ENCODE data around the gene GCKR. TPM values are rescaled to one million over a fixed set of nuclear protein-coding genes. Genes with fewer than 3 reads are reported as not detected.
A peak's percentile ranks its signal among the peaks of the same experiment; 100 is the strongest.

GCKR gene
- total RNA-seq, 1 experiment from 2014 or later: 17.8 TPM

- peaks cover 7% of the 10 kb centered on the region for H3K4me1 Mint-ChIP-seq (ENCODE audit: low read depth, unreplicated experiment)
- no peaks in the 10 kb centered on the region for H3K27me3 Mint-ChIP-seq (ENCODE audit: unreplicated experiment)
- peaks cover 14% of the 10 kb centered on the region for H3K36me3 Mint-ChIP-seq (ENCODE audit: insufficient read depth, unreplicated experiment)
- TF ChIP-seq CTCF (IDR thresholded peaks at IDR 0.05; ENCODE audit: unreplicated experiment): no peak
- TSS peak; percentile 25 for BruUV-seq (replicated peaks)
- intact Hi-C loops (cut with micrococcal nuclease; ENCODE audit: unreplicated experiment): no loop called here
- DNase-seq: peak; percentile 14
- peak overlapping the region; percentile 80 for H3K4me3 Mint-ChIP-seq (ENCODE audit: low read depth, unreplicated experiment)
- H3K9me3 Mint-ChIP-seq (ENCODE audit: low read depth, unreplicated experiment): no peaks in the 10 kb centered on the region
- peak overlapping the region; percentile 85 for H3K27ac Mint-ChIP-seq (ENCODE audit: unreplicated experiment)
- CTCF ChIA-PET: no interaction called here
Observed at GRCh38 chr2:27489118-27489497, 7.5 kb upstream of the GCKR start.

GRCh38 chr2:27489498-27490397 is 6.9 kb upstream of the GCKR start, which contains the start of gene IFT172:
Gene IFT172, minus strand, starts transcription at chr2:27489743. Its CDS starts 90 bp downstream, at chr2:27489653.
- TSS peak; percentile 68 for BruUV-seq (replicated peaks)
- intact Hi-C loops (cut with micrococcal nuclease; ENCODE audit: unreplicated experiment): loop anchor here (10.0 kb wide), 1 partner anchor 135 kb away; the partner anchor contains the start of genes CCDC121 and GPN1
- Mint-ChIP-seq H3K4me3 (ENCODE audit: low read depth, unreplicated experiment) (peak within 1 kb of the TSS; percentile 80), H3K36me3 (ENCODE audit: insufficient read depth, unreplicated experiment) (peaks cover 14% of the 10 kb centered on the region), H3K9me3 (ENCODE audit: low read depth, unreplicated experiment) (no peaks in the 10 kb centered on the region), H3K4me1 (ENCODE audit: low read depth, unreplicated experiment) (peaks cover 7% of the 10 kb centered on the region), H3K27me3 (ENCODE audit: unreplicated experiment) (no peaks in the 10 kb centered on the region), H3K27ac (ENCODE audit: unreplicated experiment) (peak within 1 kb of the TSS; percentile 85)
- peak; percentile 98 for DNase-seq
- CTCF ChIA-PET: interaction anchor here (0.5 to 0.6 kb wide), 2 partner anchors 29 to 73 kb away, joined by 3 to 6 read pairs; no protein-coding TSS in a partner anchor
- no peak for TF ChIP-seq CTCF (IDR thresholded peaks at IDR 0.05; ENCODE audit: unreplicated experiment)

- DNase-seq: no peak
- H3K4me1 Mint-ChIP-seq (ENCODE audit: low read depth, unreplicated experiment): peaks cover 32% of the 10 kb centered on the region
- BruUV-seq (replicated peaks): no TSS peak
- peaks cover 34% of the 10 kb centered on the region for H3K36me3 Mint-ChIP-seq (ENCODE audit: insufficient read depth, unreplicated experiment)
- H3K4me3 Mint-ChIP-seq (ENCODE audit: low read depth, unreplicated experiment): no peak overlapping the region
- intact Hi-C loops (cut with micrococcal nuclease; ENCODE audit: unreplicated experiment): loop anchor here (10.0 kb wide), 1 partner anchor 132 kb away; the partner anchor contains the start of genes CCDC121 and GPN1
- no peak for TF ChIP-seq CTCF (IDR thresholded peaks at IDR 0.05; ENCODE audit: unreplicated experiment)
- no peaks in the 10 kb centered on the region for H3K9me3 Mint-ChIP-seq (ENCODE audit: low read depth, unreplicated experiment)
- CTCF ChIA-PET: no interaction called here
- no peaks in the 10 kb centered on the region for H3K27me3 Mint-ChIP-seq (ENCODE audit: unreplicated experiment)
- H3K27ac Mint-ChIP-seq (ENCODE audit: unreplicated experiment): no peak overlapping the region
Observed at GRCh38 chr2:27492557-27492956, 4.1 kb upstream of the GCKR start.

GRCh38 chr2:27493948-27494283 is 2.7 kb upstream of the GCKR start:
- intact Hi-C loops (cut with micrococcal nuclease; ENCODE audit: unreplicated experiment): loop anchor here (10.0 kb wide), 1 partner anchor 131 kb away; the partner anchor contains the start of genes CCDC121 and GPN1
- CTCF ChIA-PET: no interaction called here
- no peak for DNase-seq
- Mint-ChIP-seq H3K27ac (ENCODE audit: unreplicated experiment) (no peak overlapping the region), H3K4me3 (ENCODE audit: low read depth, unreplicated experiment) (peak overlapping the region; percentile 57), H3K27me3 (ENCODE audit: unreplicated experiment) (no peaks in the 10 kb centered on the region), H3K4me1 (ENCODE audit: low read depth, unreplicated experiment) (peaks cover 38% of the 10 kb centered on the region), H3K9me3 (ENCODE audit: low read depth, unreplicated experiment) (no peaks in the 10 kb centered on the region), H3K36me3 (ENCODE audit: insufficient read depth, unreplicated experiment) (peaks cover 34% of the 10 kb centered on the region)
- TF ChIP-seq CTCF (IDR thresholded peaks at IDR 0.05; ENCODE audit: unreplicated experiment): no peak
- BruUV-seq (replicated peaks): TSS peak; percentile 20

Data from Calu3 (cell line).